OCI-LY3 (cell line): ENCODE measurements around the gene IPO8.

ENCODE experiments used
- CTCF ChIP-seq: fragments of 200-600, 300-600 bp; sonication (generic); IDR thresholded peaks from 2 replicates; pipeline ENCODE4 v1.5.1; 2014; ENCODE audit warnings: antibody characterized with exemption, low read length, low read depth
- EZH2phosphoT487 ChIP-seq: fragments of 200-600 bp; shearing (Covaris generic); IDR thresholded peaks from 2 replicates; pipeline ENCODE4 v1.6.1; 2018; ENCODE audit warnings: antibody characterized with exemption, mixed run types, low read depth

GRCh38 chr12:30631740-30632139, 63.9 kb downstream of the IPO8 start:
- TF ChIP-seq CTCF (no peak), EZH2phosphoT487 (no peak)
